BJ (cell line): ENCODE results near the gene ZSWIM3. TPM values are rescaled to one million over a fixed set of nuclear protein-coding genes. Genes with fewer than 3 reads are reported as not detected.
"Not testable (repeated sequence)": the region's sequence is repeated elsewhere in the genome, so short reads cannot be mapped to it uniquely, and the experiment has no call there.

ENCODE experiments used
- CTCF ChIA-PET: fragments of 350-600 bp; formaldehyde crosslinking; extraction: SDS; loops from one replicate; lab custom pipeline; 2021; ENCODE audit warnings: antibody characterized with exemption, inconsistent platforms; lab: Yijun Ruan, JAX
- POLR2A ChIA-PET: fragments of 300-600 bp; sonication (Branson Sonifier 250); formaldehyde crosslinking; extraction: SDS; loops from one replicate; lab custom pipeline; 2021; ENCODE audit warnings: antibody characterized with exemption; lab: Charles Lee
- DNase-seq: peaks from one replicate; pipeline ENCODE4 v3.0.0-alpha.2; 2011; ENCODE audit warnings: low read depth
- H3K27me3 ChIP-seq: 2 replicates; pipeline ENCODE4 v1.6.0; 2011; ENCODE audit warnings: low read length; ENCODE audit not compliant: control insufficient read depth, insufficient read depth
- H3K36me3 ChIP-seq: 2 replicates; pipeline ENCODE4 v1.5.1; 2011; ENCODE audit warnings: low read length; ENCODE audit not compliant: control insufficient read depth, insufficient read depth
- H3K4me3 ChIP-seq: 2 replicates; pipeline ENCODE4 v1.5.1; 2011; ENCODE audit warnings: low read depth, mild to moderate bottlenecking, control low read depth, low read length
- CTCF ChIP-seq: IDR thresholded peaks from 2 replicates; pipeline ENCODE4 v1.5.1; 2011; ENCODE audit warnings: low read depth, mild to moderate bottlenecking, control low read depth, inconsistent platforms, low read length, moderate library complexity; ENCODE audit not compliant: insufficient read depth
- polyA plus RNA-seq: library from polyadenylated mRNA; depleted of rRNA; stranded (reverse); fragments of >200 nt; gene quantifications from 2 replicates; pipeline ENCODE4 v1.2.3, GENCODE V29; 2011

ZSWIM3 gene
- polyA plus RNA-seq, 1 experiment = 4.5 TPM

GRCh38 chr20:45872626-45873025 is 15.2 kb downstream of the ZSWIM3 start:
- Histone ChIP-seq H3K27me3 (no peaks in the 10 kb centered on the region), H3K36me3 (0 out of 2 replicates have a peak, but pooled peaks cover 2% of the 10 kb centered on the region), H3K4me3 (no peak overlapping the region)
- CTCF ChIA-PET = interaction anchor here (1.0 kb wide), 1 partner anchor 9 kb away, joined by 3 read pairs; no protein-coding TSS in a partner anchor
- POLR2A ChIA-PET = no interaction called here
- no peak for TF ChIP-seq CTCF
- no peak for DNase-seq

- Histone ChIP-seq H3K27me3 (no peaks in the 10 kb centered on the region), H3K36me3 (0 out of 2 replicates have a peak, but pooled peaks cover 2% of the 10 kb centered on the region), H3K4me3 (no peak overlapping the region)
- DNase-seq = no peak
- TF ChIP-seq CTCF = no peak
- ChIA-PET POLR2A (no interaction called here), CTCF (no interaction called here)
Observed at GRCh38 chr20:45873409-45874103, 16.1 kb downstream of the ZSWIM3 start.

- H3K36me3 ChIP-seq, POLR2A ChIA-PET, CTCF ChIA-PET: not testable (repeated sequence)
Observed at GRCh38 chr20:45874104-45874481, 16.7 kb downstream of the ZSWIM3 start.

GRCh38 chr20:45874576-45874975 is 17.2 kb downstream of the ZSWIM3 start:
- Histone ChIP-seq H3K4me3 (no peak overlapping the region), H3K27me3 (no peaks in the 10 kb centered on the region), H3K36me3 (0 out of 2 replicates have a peak, but pooled peaks cover 2% of the 10 kb centered on the region)
- no peak for DNase-seq
- TF ChIP-seq CTCF = no peak
- POLR2A ChIA-PET = no interaction called here
- CTCF ChIA-PET = no interaction called here

More at GRCh38 chr20:45874104-45874481, 16.7 kb downstream of the ZSWIM3 start:
- not testable (repeated sequence) for H3K4me3 ChIP-seq, DNase-seq, H3K27me3 ChIP-seq

- ChIA-PET CTCF (interaction anchor here (1.0 to 1.4 kb wide), 2 partner anchors 36 to 107 kb away, joined by 3 read pairs; no protein-coding TSS in a partner anchor), POLR2A (no interaction called here)
- DNase-seq = no peak
Observed at GRCh38 chr20:45878076-45878761, 20.8 kb downstream of the ZSWIM3 start.

More at GRCh38 chr20:45878076-45878761, 20.8 kb downstream of the ZSWIM3 start:
- Histone ChIP-seq H3K27me3 (no peaks in the 10 kb centered on the region), H3K4me3 (no peak overlapping the region), H3K36me3 (peaks cover 7% of the 10 kb centered on the region)
- TF ChIP-seq CTCF = no peak
